Heart left ventricle (tissue), 13 donors: ENCODE data around the gene FPR1.

ENCODE experiments used
- CTCF ChIP-seq, 12 donors: fragments of 200-600 bp; sonication (generic) in 4 of 12; IDR thresholded peaks; one replicate each; pipeline versions ENCODE4 v1.5.0 to v1.8.0; 2018 to 2022; ENCODE audit warnings: antibody characterized with exemption in 12 of 12, mild to moderate bottlenecking in 5 of 12
- POLR2A ChIP-seq, 2 donors: fragments of 450-650 bp; IDR thresholded peaks; one replicate each; pipeline ENCODE4 v1.6.1; 2017; ENCODE audit warnings: antibody characterized with exemption in 2 of 2, mild to moderate bottlenecking in 2 of 2, moderate library complexity in 2 of 2
- donor health status: ischemic (EF 13 %, LVEDD 7.1; RV severe dilation, severe dysfunction).
- donor health status: DM: no; HTN: yes; CAD: no.
- donor health status: DM: no; HTN: no; CAD: no.
- donor health status: ischemic (EF 25% LVEDD 6.9; RV normal size, moderate dysfunction).
- donor health status: ischemic (EF 25% LVEDD 5.7; RV mildly dilated, moderate dysfunction).
- donor health status: ischemic (EF 35%, LVEDD 5.7; RV mildly dilated, moderate dysfunction).
- donor health status: nonischemic (EF 11% LVEDD 7.7; RV severe dilation, severe dysfunction).
- donor health status: DM: yes; HTN: yes; CAD: no.
- donor health status: PGD.
- donor health status: ischemic (EF 29% LVEDD 5.4; RV normal size, mild dysfunction).
- donor health status: nonischemic (EF 23%, LVEDD 6.1; RV moderate dilation, normal function).

- no peak for TF ChIP-seq POLR2A (IDR thresholded peaks at IDR 0.05)
- no peak for TF ChIP-seq CTCF (IDR thresholded peaks at IDR 0.05)
These were observed 17.7 kb downstream of the FPR1 start for GRCh38 chr19:51733742-51734522.
